H1 (cell line): ENCODE measurements around the gene ITIH1. TPM values are rescaled to one million over a fixed set of nuclear protein-coding genes. Genes with fewer than 3 reads are reported as not detected.

ENCODE experiments used
- ASH2L ChIP-seq: fragments of 200-600, 300-600 bp; sonication (generic); IDR thresholded peaks from one replicate; pipeline ENCODE4 v1.7.1; 2017; ENCODE audit warnings: low read length
- BCL11A ChIP-seq, 2 experiments: IDR thresholded peaks; one replicate each; pipeline ENCODE4 v1.6.1; 2011; ENCODE audit warnings: low read depth in 2 of 2, low read length in 2 of 2, mild to moderate bottlenecking in 2 of 2
- CEBPB ChIP-seq: IDR thresholded peaks from 2 replicates; pipeline ENCODE4 v1.6.1; 2012; ENCODE audit warnings: low read depth, low read length
- CHD7 ChIP-seq: fragments of 300-600 bp; sonication (generic); IDR thresholded peaks from 2 replicates; pipeline ENCODE4 v1.7.1; 2012; ENCODE audit warnings: low read length, moderate library complexity, mild to moderate bottlenecking, inconsistent platforms; ENCODE audit not compliant: insufficient replicate concordance
- EP300 ChIP-seq, 2 experiments: IDR thresholded peaks; 1 replicate in 1 of 2; 2 replicates in 1 of 2; pipeline ENCODE4 v1.6.1; 2011 to 2012; ENCODE audit warnings: low read depth in 2 of 2, low read length in 2 of 2, mild to moderate bottlenecking in 2 of 2, borderline replicate concordance in 1 of 2, inconsistent platforms in 1 of 2, moderate library complexity in 1 of 2
- SAP30 ChIP-seq: fragments of 300-600 bp; sonication (generic); IDR thresholded peaks from 2 replicates; pipeline ENCODE4 v1.7.1; 2012; ENCODE audit warnings: low read length, moderate library complexity, mild to moderate bottlenecking, inconsistent platforms; ENCODE audit not compliant: insufficient read depth, insufficient replicate concordance
- SP1 ChIP-seq: IDR thresholded peaks from 2 replicates; pipeline ENCODE4 v1.6.1; 2011; ENCODE audit warnings: low read depth, low read length
- SRF ChIP-seq: IDR thresholded peaks from 2 replicates; pipeline ENCODE4 v1.6.1; 2011; ENCODE audit warnings: mild to moderate bottlenecking, low read depth, low read length, moderate library complexity
- polyA plus RNA-seq, 7 experiments: library from polyadenylated mRNA; depleted of rRNA in 3 of 7; stranded (reverse) in 5 of 7; unstranded in 2 of 7; fragments of >200 nt in 5 of 7; fragments of 200-250 nt in 2 of 7; gene quantifications; 1 replicate in 5 of 7; 2 replicates in 1 of 7; 4 replicates in 1 of 7; pipeline versions ENCODE4 v1.2.1 to v1.2.3, GENCODE V29; 2011 to 2013; ENCODE audit warnings: missing spikeins in 2 of 7, mixed read lengths in 2 of 7
- total RNA-seq: library from RNA; stranded (reverse); fragmentation: NEBNext Ultra II Directional; extraction: Animal tissue kit (Norgen Biotek cat#: 25700); gene quantifications from 2 replicates; pipeline ENCODE4 v1.2.1, GENCODE V29; 2021

ITIH1 gene
- total and polyA plus RNA-seq, 2 of the 8 experiments (the other 6 are each of a cell fraction or from before 2014, with no cell fraction given): not detected

DNA sequence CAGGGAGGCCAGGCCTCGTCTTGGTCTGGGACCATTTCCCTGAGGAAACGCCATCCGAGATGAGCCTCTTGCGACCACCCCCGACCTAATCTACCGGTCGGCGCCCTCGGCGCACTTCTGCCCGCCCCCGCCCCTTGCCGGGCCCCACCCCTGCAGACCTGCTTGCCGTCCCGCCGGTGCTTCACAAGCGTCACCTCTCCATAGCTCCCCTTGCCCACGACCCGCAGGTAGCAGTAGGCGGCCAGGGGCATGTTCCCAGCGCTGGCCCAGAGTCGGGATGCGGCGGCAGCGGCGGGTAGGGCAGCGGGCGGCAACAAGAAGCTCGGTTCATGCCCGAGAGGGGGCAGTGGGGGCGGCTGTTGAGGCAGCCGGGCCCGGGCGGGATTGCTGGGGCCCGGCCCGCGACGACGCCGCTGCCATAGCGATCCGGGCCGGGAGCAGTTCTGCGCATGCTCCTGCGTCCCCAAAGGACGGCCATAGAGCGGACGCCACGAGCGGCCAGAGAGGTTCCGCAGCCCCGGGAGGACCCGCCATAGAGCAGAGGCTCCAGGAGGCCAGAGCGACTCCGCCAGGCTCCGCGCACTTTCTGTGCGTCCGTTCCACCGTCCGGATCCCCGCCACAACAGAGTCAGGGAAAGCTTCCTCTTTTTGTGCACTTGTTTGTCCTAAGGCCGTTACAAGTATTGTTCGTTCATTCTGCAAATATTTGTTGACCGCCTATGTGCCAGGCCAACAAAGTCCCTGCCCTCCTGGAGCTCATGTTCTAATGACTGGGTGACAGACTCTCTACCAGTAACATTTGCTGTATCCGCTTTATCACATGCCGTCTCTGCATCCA lies 6.7 kb upstream of the ITIH1 start, which contains the start of gene NEK4 (continued):
- TF ChIP-seq CHD7 (no peak), BCL11A (IDR thresholded peaks at IDR 0.05; ENCODE audit: low read depth in 2 of 2, low read length in 2 of 2) (no peak), SRF (no peak), SP1 (0 out of 2 replicates have a peak, but pooled peaks have one; percentile 35), CEBPB (no peak), ASH2L (peak; percentile 45), SAP30 (no peak), EP300 (IDR thresholded peaks at IDR 0.05; ENCODE audit: borderline replicate concordance in 1 of 2, low read depth in 2 of 2, low read length in 2 of 2) (no peak)
